GM23338 (cell line): ENCODE measurements around the gene FER.

Experiments
- CREB1 ChIP-seq: fragments of 250-450 bp; sonication (Bioruptor Pico); IDR thresholded peaks from 2 replicates; pipeline ENCODE4 v1.5.0; 2020; ENCODE audit warnings: low read depth, mild to moderate bottlenecking, moderate library complexity
- EZH2 ChIP-seq: fragments of 200-600 bp; sonication (generic); IDR thresholded peaks from one replicate; pipeline ENCODE4 v1.8.0; 2017; ENCODE audit warnings: antibody characterized with exemption, mild to moderate bottlenecking, low read depth; ENCODE audit not compliant: unreplicated experiment
- EZH2phosphoT487 ChIP-seq: fragments of 200-600 bp; sonication (generic); IDR thresholded peaks from one replicate; pipeline ENCODE4 v1.8.1; 2018; ENCODE audit warnings: antibody characterized with exemption; ENCODE audit not compliant: unreplicated experiment
- JUNB ChIP-seq: IDR thresholded peaks from one replicate; pipeline ENCODE4 v1.6.1; 2016; ENCODE audit warnings: antibody characterized with exemption; ENCODE audit not compliant: unreplicated experiment
- NANOG ChIP-seq: IDR thresholded peaks from 2 replicates; pipeline ENCODE4 v1.6.1; 2016; ENCODE audit warnings: antibody characterized with exemption, borderline replicate concordance
- POLR2AphosphoS5 ChIP-seq: IDR thresholded peaks from 2 replicates; pipeline ENCODE4 v1.6.1; 2016; ENCODE audit warnings: antibody characterized with exemption, low read depth
- STAT1 ChIP-seq: IDR thresholded peaks from one replicate; pipeline ENCODE4 v1.6.1; 2016; ENCODE audit warnings: antibody characterized with exemption; ENCODE audit not compliant: unreplicated experiment
- ZNF331 ChIP-seq: fragments of 250-450 bp; sonication (Bioruptor Pico); IDR thresholded peaks from 2 replicates; pipeline ENCODE4 v1.5.0; 2020; ENCODE audit warnings: low read depth, mild to moderate bottlenecking, moderate library complexity
- TF ChIP-seq, protein P1 (sequence below), 2 experiments: fragments of 200-600 bp in 1 of 2; sonication (generic) in 1 of 2; conservative IDR thresholded peaks; 2 replicates each; pipeline versions ENCODE4 v1.5.1 to v1.6.1; 2016 to 2017; ENCODE audit warnings: antibody characterized with exemption in 2 of 2, low read depth in 2 of 2, mild to moderate bottlenecking in 2 of 2, moderate library complexity in 1 of 2
- TF ChIP-seq, protein P2 (sequence below): IDR thresholded peaks from one replicate; pipeline ENCODE4 v1.6.1; 2018; ENCODE audit warnings: antibody characterized with exemption; ENCODE audit not compliant: unreplicated experiment

DNA sequence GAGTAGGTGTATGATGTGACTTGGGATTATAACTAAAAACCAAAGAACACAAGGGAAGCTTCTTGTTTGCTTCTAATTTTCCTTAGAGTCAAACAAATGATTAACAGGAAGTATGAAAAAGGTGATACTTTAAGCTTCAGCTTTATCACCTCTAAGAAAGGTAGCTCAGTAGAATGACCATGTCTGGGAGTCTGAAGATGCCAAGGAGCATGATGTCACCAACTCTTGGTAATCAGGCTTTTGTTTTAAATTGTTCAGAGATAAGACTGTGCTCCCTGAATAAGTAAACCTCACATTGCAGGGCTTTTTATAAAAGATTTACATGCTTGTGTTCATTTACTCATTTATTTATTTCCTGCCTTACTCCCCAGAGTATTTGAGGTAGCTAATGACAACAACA is 169.9 kb downstream of the FER start:
- TF ChIP-seq EZH2 (no peak), POLR2AphosphoS5 (no peak), ZNF331 (no peak), JUNB (no peak), EZH2phosphoT487 (no peak), NANOG (no peak), CREB1 (CRISPR knock-in tag) (no peak), STAT1 (no peak)
- TF ChIP-seq, protein P1, sequence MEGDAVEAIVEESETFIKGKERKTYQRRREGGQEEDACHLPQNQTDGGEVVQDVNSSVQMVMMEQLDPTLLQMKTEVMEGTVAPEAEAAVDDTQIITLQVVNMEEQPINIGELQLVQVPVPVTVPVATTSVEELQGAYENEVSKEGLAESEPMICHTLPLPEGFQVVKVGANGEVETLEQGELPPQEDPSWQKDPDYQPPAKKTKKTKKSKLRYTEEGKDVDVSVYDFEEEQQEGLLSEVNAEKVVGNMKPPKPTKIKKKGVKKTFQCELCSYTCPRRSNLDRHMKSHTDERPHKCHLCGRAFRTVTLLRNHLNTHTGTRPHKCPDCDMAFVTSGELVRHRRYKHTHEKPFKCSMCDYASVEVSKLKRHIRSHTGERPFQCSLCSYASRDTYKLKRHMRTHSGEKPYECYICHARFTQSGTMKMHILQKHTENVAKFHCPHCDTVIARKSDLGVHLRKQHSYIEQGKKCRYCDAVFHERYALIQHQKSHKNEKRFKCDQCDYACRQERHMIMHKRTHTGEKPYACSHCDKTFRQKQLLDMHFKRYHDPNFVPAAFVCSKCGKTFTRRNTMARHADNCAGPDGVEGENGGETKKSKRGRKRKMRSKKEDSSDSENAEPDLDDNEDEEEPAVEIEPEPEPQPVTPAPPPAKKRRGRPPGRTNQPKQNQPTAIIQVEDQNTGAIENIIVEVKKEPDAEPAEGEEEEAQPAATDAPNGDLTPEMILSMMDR (conservative IDR thresholded peaks at IDR 0.05; ENCODE audit: low read depth in 2 of 2): no peak
- TF ChIP-seq, protein P2, sequence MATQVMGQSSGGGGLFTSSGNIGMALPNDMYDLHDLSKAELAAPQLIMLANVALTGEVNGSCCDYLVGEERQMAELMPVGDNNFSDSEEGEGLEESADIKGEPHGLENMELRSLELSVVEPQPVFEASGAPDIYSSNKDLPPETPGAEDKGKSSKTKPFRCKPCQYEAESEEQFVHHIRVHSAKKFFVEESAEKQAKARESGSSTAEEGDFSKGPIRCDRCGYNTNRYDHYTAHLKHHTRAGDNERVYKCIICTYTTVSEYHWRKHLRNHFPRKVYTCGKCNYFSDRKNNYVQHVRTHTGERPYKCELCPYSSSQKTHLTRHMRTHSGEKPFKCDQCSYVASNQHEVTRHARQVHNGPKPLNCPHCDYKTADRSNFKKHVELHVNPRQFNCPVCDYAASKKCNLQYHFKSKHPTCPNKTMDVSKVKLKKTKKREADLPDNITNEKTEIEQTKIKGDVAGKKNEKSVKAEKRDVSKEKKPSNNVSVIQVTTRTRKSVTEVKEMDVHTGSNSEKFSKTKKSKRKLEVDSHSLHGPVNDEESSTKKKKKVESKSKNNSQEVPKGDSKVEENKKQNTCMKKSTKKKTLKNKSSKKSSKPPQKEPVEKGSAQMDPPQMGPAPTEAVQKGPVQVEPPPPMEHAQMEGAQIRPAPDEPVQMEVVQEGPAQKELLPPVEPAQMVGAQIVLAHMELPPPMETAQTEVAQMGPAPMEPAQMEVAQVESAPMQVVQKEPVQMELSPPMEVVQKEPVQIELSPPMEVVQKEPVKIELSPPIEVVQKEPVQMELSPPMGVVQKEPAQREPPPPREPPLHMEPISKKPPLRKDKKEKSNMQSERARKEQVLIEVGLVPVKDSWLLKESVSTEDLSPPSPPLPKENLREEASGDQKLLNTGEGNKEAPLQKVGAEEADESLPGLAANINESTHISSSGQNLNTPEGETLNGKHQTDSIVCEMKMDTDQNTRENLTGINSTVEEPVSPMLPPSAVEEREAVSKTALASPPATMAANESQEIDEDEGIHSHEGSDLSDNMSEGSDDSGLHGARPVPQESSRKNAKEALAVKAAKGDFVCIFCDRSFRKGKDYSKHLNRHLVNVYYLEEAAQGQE: no peak
